NCI-H1092 treated with DMSO at 0.1 percent for 48 hours (cell line): ENCODE data around the gene SDCCAG8.

Source experiments
- DNase-seq: peaks from one replicate; lab custom pipeline; 2025; lab: John Stamatoyannopoulos, UW

SDCCAG8 gene

DNA sequence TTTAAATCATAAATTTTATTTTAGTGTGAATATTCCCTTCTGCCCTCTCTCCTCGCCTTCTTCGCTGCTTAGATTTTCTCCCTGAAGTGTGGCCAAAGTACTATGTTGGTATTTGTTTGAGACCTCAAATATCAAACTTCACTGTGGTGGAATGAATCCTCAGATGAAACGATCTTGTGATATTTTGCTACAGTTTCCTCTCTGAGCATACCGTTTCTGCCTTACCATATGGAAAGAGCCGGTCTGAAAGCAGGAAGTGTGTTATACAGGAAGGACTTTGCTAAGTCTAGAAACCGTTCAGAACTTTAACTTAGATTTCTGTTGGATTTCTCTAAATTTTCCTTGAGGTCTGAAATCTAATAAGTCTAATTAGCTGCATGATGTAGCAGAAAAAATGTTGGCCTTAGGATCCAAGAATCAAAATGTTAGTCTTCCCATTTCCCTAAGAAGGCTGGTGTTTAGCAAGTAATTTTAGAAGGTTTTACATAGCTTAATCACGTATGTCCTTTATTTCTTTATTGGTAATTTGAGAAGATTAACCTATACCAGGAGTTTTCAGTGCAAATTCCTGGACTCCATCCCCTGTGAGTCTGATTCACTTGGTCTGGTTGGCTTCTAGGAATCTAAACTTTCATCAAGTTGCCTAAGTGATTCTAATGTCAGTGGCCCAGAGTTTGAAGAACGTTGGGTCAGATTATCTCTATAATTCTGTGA lies 30.7 kb downstream of the SDCCAG8 start:
- DNase-seq, result no peak

DNA sequence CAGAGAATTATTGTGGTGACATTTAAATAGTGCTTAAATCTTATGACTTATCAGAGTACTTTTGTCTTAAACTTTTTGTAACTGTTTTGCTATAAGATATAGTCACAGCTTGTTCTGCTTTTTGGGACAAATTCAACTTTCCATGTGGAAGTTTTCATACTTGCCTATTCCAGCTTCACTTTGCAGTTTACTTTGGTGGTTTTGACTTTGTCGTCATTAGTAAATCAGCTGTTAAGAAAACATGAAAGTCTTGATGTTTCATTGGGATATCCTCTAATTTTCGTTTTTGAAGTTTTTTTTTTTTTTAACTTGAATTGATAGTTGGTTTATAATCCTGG lies 31.3 kb downstream of the SDCCAG8 start:
- DNase-seq, result no peak

DNA sequence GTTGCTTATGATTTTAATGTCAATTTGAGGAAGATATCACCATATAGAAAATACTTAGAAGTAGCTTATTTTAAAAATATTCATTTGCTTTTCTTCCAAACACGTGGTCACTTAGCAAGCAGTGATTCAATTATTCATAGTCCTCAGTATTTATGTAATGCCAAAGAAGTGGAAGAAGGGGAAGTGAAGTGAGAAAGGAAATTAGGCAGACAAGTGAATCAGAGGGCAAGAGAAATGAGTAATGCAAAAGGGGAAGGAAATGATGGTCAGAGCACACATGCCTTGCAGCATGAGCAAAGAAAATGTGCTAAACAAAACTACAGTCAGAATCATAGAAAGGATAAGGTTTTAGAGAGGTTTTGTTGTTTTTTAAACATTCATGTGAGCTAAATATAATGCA lies 31.8 kb downstream of the SDCCAG8 start:
- no peak for DNase-seq

DNA sequence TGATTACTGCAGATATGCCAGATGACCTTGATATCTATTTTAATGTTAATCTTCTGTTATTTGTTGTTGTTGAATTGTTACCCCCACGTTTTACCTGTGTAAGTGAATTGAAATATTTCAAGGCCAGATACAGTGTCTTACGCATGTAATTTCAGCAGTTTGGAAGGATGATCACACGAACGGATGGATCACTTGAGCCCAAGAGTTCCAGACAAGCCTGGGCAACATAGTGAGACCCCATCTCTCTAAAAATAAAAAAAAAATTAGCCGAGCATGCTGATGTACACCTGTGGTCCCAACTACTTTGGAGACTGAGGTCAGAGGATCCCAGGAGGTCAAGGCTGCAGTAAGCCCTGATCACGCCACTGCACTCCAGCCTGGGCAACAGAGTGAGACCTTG lies 32.2 kb downstream of the SDCCAG8 start:
- DNase-seq, result no peak

GRCh38 chr1:243291292-243291691 lies 35.5 kb downstream of the SDCCAG8 start:
- DNase-seq, result no peak

DNA sequence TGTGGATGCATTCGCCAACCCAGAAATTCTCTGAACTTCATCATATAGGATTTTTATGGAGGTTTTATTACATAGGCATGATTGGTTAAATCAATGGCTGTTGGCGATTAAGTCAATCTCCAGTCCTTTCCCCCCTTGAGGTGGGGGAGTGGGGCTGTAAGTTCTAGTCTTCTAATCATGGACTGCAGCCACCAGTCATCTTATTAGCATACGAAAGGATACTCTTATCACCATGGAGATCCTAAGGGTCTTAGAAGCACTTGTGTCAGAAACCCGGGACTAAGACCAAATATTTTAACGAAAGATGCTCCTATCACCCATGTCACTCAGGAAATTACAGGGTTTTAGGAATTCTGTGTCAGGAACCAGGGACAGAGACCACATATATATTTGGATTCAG lies 36.3 kb downstream of the SDCCAG8 start:
- no peak for DNase-seq

GRCh38 chr1:243293941-243294722 lies 38.3 kb downstream of the SDCCAG8 start:
- no peak for DNase-seq

- no peak for DNase-seq
These were observed 38.9 kb downstream of the SDCCAG8 start for GRCh38 chr1:243294723-243295121.

DNA sequence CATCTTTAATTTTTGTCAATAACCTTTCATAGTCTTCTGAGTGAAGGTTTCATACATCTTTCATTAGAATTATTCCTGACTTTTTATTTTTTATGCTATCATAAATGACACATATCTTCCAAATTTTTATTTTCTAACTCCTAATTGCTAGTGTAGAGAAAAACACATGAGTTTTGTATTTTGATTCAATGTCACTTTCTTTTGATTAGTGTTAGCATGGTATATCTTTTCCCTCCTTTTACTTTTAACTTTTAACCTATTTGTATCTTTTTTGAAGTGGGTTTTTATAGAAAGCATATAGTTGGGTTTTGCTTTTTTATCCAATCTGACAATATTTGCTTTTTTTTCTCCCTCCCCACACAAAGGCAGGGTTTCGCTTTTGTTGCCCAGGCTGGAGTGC lies 43.2 kb downstream of the SDCCAG8 start:
- no peak for DNase-seq

DNA sequence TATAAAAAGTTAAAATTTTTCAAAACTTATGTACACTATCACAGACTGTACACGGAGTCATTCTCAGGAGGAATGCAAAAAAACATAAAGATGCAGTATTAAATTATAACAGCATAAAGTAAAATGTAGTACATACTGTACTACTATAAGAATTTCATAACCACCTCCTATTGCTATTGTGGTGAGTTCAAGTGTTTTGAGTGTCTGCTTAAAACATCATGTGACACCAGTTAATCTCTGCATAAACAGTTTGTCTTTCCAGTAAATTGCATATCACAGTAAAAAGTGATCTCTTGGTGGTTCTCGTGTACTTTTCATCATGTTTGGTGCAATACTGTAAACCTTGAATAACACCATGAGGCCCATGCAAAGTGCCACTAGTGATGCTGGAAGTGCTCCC lies 45.2 kb downstream of the SDCCAG8 start:
- no peak for DNase-seq

- no peak for DNase-seq
These were observed 56.0 kb downstream of the SDCCAG8 start for GRCh38 chr1:243311809-243312208.

GRCh38 chr1:243312952-243313634 lies 57.3 kb downstream of the SDCCAG8 start:
- no peak for DNase-seq

GRCh38 chr1:243313635-243314536 lies 58.0 kb downstream of the SDCCAG8 start:
- no peak for DNase-seq

DNA sequence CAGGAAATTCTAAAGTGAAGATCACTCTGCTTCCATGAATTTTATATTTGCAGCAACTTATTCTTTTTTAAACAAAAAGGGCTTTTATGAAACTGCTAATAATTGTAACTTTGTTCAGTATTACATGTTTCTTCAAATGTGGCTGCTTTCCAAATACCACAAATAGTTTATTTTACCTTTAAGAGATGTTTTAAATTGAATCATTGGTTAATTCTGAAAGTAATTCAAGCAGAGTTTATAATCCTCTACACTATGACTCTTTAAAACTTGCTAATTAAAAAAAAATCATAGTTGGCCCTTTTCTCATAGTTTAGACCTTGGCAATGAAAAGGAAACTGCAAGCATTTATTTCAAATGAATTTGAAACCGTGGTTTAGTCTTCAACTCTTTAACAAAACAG lies 59.6 kb downstream of the SDCCAG8 start:
- DNase-seq, result no peak

DNA sequence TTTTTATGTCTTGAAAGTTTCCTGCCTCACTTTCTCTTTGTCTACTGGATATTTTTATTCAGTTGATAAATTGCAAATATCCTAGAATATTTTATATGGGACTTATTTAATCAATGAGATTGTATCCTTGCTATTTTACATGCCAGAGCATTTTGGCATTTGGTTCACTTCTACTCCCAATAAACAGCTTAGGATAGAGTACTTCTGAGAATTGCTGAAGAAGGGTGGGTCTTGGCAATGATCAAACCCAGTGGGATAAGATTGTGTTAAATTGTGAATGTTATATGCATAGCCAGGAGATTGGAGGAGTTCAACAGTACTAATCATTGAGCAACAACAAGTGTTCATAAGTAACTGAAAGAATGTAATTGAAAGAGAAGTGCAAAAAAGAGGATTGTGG lies 60.1 kb downstream of the SDCCAG8 start:
- no peak for DNase-seq

- no peak for DNase-seq
These were observed 60.6 kb downstream of the SDCCAG8 start for GRCh38 chr1:243316366-243316989.

GRCh38 chr1:243320224-243320623 lies 64.4 kb downstream of the SDCCAG8 start:
- DNase-seq, result no peak

GRCh38 chr1:243322326-243322725 lies 66.5 kb downstream of the SDCCAG8 start:
- DNase-seq, result no peak

- no peak for DNase-seq
These were observed 67.7 kb downstream of the SDCCAG8 start for GRCh38 chr1:243323491-243323890.

DNA sequence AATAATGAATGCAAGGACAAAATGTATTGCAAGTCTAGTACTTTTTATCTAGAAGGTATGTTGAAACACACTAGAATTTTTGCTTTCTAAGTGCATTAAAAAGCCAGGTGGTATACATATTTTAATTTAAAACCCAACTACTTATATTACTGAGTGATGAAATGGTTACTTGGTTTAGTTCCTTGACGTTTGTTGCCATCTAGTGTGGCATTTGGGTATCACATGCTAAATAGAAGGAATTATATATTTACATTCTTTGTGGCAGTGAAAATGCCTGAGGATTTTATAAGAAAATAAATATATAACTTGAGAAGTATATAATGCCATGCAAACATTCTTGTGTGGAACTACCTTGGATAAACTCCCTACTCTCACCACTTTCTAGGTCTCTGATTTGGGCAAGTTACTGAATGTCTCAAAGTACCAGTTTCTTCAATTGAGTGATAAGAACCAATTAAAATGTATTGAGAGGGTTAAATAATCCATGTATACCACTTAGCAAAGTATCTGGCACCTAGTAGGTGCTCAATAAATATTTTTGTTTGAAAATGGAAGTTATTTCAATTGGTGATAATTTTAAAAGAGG lies 69.6 kb downstream of the SDCCAG8 start:
- peak; percentile 62 for DNase-seq

- DNase-seq, result no peak
These were observed 76.6 kb downstream of the SDCCAG8 start for GRCh38 chr1:243332440-243332839.
